Keratinocyte (primary cell): ENCODE measurements around the gene ANKRD33. TPM values are rescaled to one million over a fixed set of nuclear protein-coding genes. Genes with fewer than 3 reads are reported as not detected.

Experiments used
- DNase-seq: peaks from one replicate; pipeline ENCODE4 v3.0.0-alpha.2; 2011; ENCODE audit warnings: low read depth, missing footprints, low spot score
- FAIRE-seq: peaks from 2 replicates; lab custom pipeline; 2011; peaks lifted over from hg19 to GRCh38; lab: Jason Lieb, UNC
- H2AFZ ChIP-seq: 2 replicates; pipeline ENCODE4 v1.6.0; 2012; ENCODE audit warnings: low read length, control low read depth, inconsistent platforms; ENCODE audit not compliant: control insufficient read depth
- H3K27ac ChIP-seq: 2 replicates; pipeline ENCODE4 v1.5.1; 2011; ENCODE audit warnings: low read length; ENCODE audit not compliant: control insufficient read depth, insufficient read depth
- H3K27me3 ChIP-seq: 3 replicates; pipeline ENCODE4 v1.6.0; 2011; ENCODE audit warnings: low read length; ENCODE audit not compliant: control insufficient read depth, insufficient read depth; ENCODE audit errors: extremely low read depth
- H3K36me3 ChIP-seq, 2 experiments: 2 replicates in 1 of 2; 3 replicates in 1 of 2; pipeline ENCODE4 v1.5.1; 2011; ENCODE audit warnings: low read length in 2 of 2, mild to moderate bottlenecking in 1 of 2; ENCODE audit not compliant: control insufficient read depth in 2 of 2, insufficient read depth in 2 of 2; ENCODE audit errors: extremely low read depth in 1 of 2
- H3K4me1 ChIP-seq: 3 replicates; pipeline ENCODE4 v1.5.1; 2011; ENCODE audit warnings: low read length; ENCODE audit not compliant: control insufficient read depth, insufficient read depth; ENCODE audit errors: extremely low read depth
- H3K4me2 ChIP-seq: 3 replicates; pipeline ENCODE4 v1.6.0; 2011; ENCODE audit warnings: low read depth, low read length; ENCODE audit not compliant: control insufficient read depth, insufficient read depth; ENCODE audit errors: extremely low read depth
- H3K4me3 ChIP-seq, 3 experiments: fragments of 200-600 bp in 1 of 3; sonication (generic) in 1 of 3; 2 replicates in 2 of 3; 3 replicates in 1 of 3; pipeline ENCODE4 v1.5.1; 2011 to 2016; ENCODE audit warnings: low read length in 3 of 3, mild to moderate bottlenecking in 3 of 3, control low read depth in 2 of 3, inconsistent platforms in 1 of 3, low read depth in 1 of 3, mixed read lengths in 1 of 3, mixed run types in 1 of 3, moderate library complexity in 1 of 3; ENCODE audit not compliant: control insufficient read depth in 2 of 3, insufficient read depth in 2 of 3; ENCODE audit errors: extremely low read depth in 1 of 3
- H3K79me2 ChIP-seq: 2 replicates; pipeline ENCODE4 v1.6.0; 2012; ENCODE audit warnings: low read length; ENCODE audit not compliant: control insufficient read depth, insufficient read depth
- H3K9ac ChIP-seq: 3 replicates; pipeline ENCODE4 v1.6.0; 2011; ENCODE audit warnings: low read length; ENCODE audit not compliant: control insufficient read depth, insufficient read depth; ENCODE audit errors: extremely low read depth
- H3K9me1 ChIP-seq: 3 replicates; pipeline ENCODE4 v1.6.0; 2011; ENCODE audit warnings: low read length; ENCODE audit not compliant: control insufficient read depth, insufficient read depth; ENCODE audit errors: extremely low read depth
- H3K9me3 ChIP-seq: 2 replicates; pipeline ENCODE4 v1.5.1; 2012; ENCODE audit warnings: low read depth, low read length; ENCODE audit not compliant: control insufficient read depth
- H4K20me1 ChIP-seq: 3 replicates; pipeline ENCODE4 v1.6.0; 2011; ENCODE audit warnings: low read length; ENCODE audit not compliant: control insufficient read depth, insufficient read depth; ENCODE audit errors: extremely low read depth
- EZH2 ChIP-seq: IDR thresholded peaks from one replicate; pipeline ENCODE4 v1.6.1; 2012; ENCODE audit warnings: inconsistent platforms, mild to moderate bottlenecking, low read length, moderate library complexity
- dilution Hi-C: fragments of 300-500 bp; cut with MboI; formaldehyde crosslinking; loops from one replicate; pipeline ENCODE4 v1.7.0; 2020; ENCODE audit warnings: low sequenced_read_pairs; ENCODE audit not compliant: extremely low pct_ligation_motif_present
- polyA plus RNA-seq, 5 experiments: library from polyadenylated mRNA; depleted of rRNA in 3 of 5; stranded (reverse) in 3 of 5; stranded (forward) in 1 of 5; unstranded in 1 of 5; fragments of >200 nt; gene quantifications; 1 replicate in 1 of 5; 2 replicates in 3 of 5; 3 replicates in 1 of 5; pipeline versions ENCODE4 v1.2.1 to v1.2.3, GENCODE V29; 2011 to 2012; ENCODE audit warnings: missing spikeins in 2 of 5, low read depth in 1 of 5, low replicate concordance in 1 of 5
- TF ChIP-seq, protein P1 (sequence below), 3 experiments: IDR thresholded peaks in 1 of 3; conservative IDR thresholded peaks in 1 of 3; optimal IDR thresholded peaks in 1 of 3; 2 replicates in 2 of 3; 3 replicates in 1 of 3; pipeline versions ENCODE3 to v1.5.1; 2011; ENCODE audit warnings: low read length in 3 of 3, mild to moderate bottlenecking in 3 of 3, moderate library complexity in 2 of 3, control low read depth in 1 of 3, inconsistent platforms in 1 of 3; ENCODE audit not compliant: insufficient read depth in 2 of 3; ENCODE audit errors: extremely low read depth in 1 of 3

ANKRD33 gene
- polyA plus RNA-seq, 1 donor (not counting 4 experiments of a cell fraction or from before 2014, with no cell fraction given), result not detected

DNA sequence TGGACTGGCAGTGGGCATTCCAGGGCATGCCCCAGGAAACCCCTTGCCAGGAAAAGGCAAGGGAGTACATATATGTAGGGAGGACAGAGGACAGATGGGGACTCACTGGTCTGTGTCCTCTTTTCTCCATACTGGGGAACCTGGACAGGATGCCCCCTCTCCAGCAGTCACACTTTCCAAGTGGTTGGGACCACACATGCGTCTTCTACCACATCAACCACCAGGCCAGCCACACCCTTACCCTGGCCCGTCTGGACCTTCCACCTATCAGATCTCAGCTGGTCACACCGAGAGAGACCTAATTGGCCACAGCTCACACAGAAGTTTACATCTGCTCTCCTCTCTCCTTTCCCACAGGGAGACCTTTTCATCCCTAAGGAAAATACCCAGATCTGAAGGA, 8.3 kb downstream of the ANKRD33 start:
- no peak for FAIRE-seq
- DNase-seq, result no peak
- Histone ChIP-seq H3K27me3 (peaks cover 3% of the 10 kb centered on the region), H3K9me3 (no peaks in the 10 kb centered on the region), H3K4me2 (no peak overlapping the region), H2AFZ (no peak overlapping the region), H4K20me1 (no peaks in the 10 kb centered on the region), H3K4me3 (no peak overlapping the region), H3K79me2 (no peaks in the 10 kb centered on the region), H3K9ac (no peak overlapping the region), H3K4me1 (no peaks in the 10 kb centered on the region), H3K9me1 (no peaks in the 10 kb centered on the region), H3K27ac (no peak overlapping the region), H3K36me3 (no peaks in the 10 kb centered on the region)
- TF ChIP-seq, protein P1, sequence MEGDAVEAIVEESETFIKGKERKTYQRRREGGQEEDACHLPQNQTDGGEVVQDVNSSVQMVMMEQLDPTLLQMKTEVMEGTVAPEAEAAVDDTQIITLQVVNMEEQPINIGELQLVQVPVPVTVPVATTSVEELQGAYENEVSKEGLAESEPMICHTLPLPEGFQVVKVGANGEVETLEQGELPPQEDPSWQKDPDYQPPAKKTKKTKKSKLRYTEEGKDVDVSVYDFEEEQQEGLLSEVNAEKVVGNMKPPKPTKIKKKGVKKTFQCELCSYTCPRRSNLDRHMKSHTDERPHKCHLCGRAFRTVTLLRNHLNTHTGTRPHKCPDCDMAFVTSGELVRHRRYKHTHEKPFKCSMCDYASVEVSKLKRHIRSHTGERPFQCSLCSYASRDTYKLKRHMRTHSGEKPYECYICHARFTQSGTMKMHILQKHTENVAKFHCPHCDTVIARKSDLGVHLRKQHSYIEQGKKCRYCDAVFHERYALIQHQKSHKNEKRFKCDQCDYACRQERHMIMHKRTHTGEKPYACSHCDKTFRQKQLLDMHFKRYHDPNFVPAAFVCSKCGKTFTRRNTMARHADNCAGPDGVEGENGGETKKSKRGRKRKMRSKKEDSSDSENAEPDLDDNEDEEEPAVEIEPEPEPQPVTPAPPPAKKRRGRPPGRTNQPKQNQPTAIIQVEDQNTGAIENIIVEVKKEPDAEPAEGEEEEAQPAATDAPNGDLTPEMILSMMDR (optimal IDR thresholded peaks at IDR 0.05 in 1 of 3, IDR thresholded peaks at IDR 0.05 in 1 of 3, conservative IDR thresholded peaks at IDR 0.05 in 1 of 3; ENCODE audit: extremely low read depth in 1 of 3, insufficient read depth in 2 of 3, low read length in 3 of 3), result no peak
- no peak for TF ChIP-seq EZH2
- dilution Hi-C loops, result no loop called here

DNA sequence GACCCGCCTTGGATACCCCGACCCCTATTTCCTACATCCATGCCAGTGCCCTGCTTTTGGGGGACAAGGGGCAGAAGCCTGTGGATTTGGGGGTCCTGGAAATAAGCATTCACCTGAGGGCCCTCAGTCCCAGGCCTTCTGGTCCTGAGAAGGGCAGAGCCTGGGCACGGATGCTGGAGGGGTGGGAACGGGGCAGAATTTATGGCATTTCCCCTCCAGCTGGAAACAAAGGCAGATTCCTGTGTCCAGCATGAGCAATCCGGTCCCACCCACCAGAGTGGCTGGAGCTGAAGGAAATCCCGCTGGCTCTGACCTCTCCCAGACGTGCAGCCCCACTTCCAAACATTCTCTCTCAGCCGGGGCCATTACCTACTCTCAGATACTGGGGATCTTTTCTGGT, 9.3 kb downstream of the ANKRD33 start:
- no peaks in the 10 kb centered on the region for H3K9me1 ChIP-seq
- no peak for DNase-seq
- no peak for FAIRE-seq
- no peak overlapping the region for H3K9ac ChIP-seq
- H3K27me3 ChIP-seq, result peaks cover 3% of the 10 kb centered on the region
- H4K20me1 ChIP-seq, result no peaks in the 10 kb centered on the region
- no peaks in the 10 kb centered on the region for H3K9me3 ChIP-seq
- H3K36me3 ChIP-seq, result no peaks in the 10 kb centered on the region
- no peaks in the 10 kb centered on the region for H3K79me2 ChIP-seq
- no peak overlapping the region for H3K4me3 ChIP-seq
- TF ChIP-seq EZH2, result no peak
- TF ChIP-seq, protein P1 (optimal IDR thresholded peaks at IDR 0.05 in 1 of 3, IDR thresholded peaks at IDR 0.05 in 1 of 3, conservative IDR thresholded peaks at IDR 0.05 in 1 of 3; ENCODE audit: extremely low read depth in 1 of 3, insufficient read depth in 2 of 3, low read length in 3 of 3), result no peak
- no peak overlapping the region for H2AFZ ChIP-seq
- no peaks in the 10 kb centered on the region for H3K4me1 ChIP-seq
- no peak overlapping the region for H3K27ac ChIP-seq
- H3K4me2 ChIP-seq, result no peak overlapping the region
- dilution Hi-C loops, result no loop called here
